ENCODE results near the gene ZDHHC16. TPM values are rescaled to one million over a fixed set of nuclear protein-coding genes. Genes with fewer than 3 reads are reported as not detected.

ZDHHC16 gene
- total RNA-seq, 2 donors from 2014 or later: 31.4 to 57.0 TPM

GRCh38 chr10:97498076-97498840, 52.3 kb downstream of the ZDHHC16 start, which contains the start of gene MMS19:
Gene MMS19 (minus strand): TSS chr10:97498422. CDS start chr10:97498384, 38 bp downstream.
- peak; percentile 99 for DNase-seq
- Histone ChIP-seq H3K4me3 (peak within 1 kb of the TSS; percentile 96), H3K9me3 (no peaks in the 10 kb centered on the region), H3K4me1 (peaks cover 5% of the 10 kb centered on the region), H3K36me3 (no peaks in the 10 kb centered on the region), H3K9ac (ENCODE audit: low read depth in 2 of 2, low read length in 2 of 2) (peak within 1 kb of the TSS; percentile 70 to 96), H3K27me3 (no peaks in the 10 kb centered on the region), H3K27ac (peak within 1 kb of the TSS; percentile 91)
- intact Hi-C loops (cut with DNase I): no loop called here
- no peak for TF ChIP-seq CTCF (IDR thresholded peaks at IDR 0.05)

- no peaks in the 10 kb centered on the region for H3K36me3 ChIP-seq
- H3K27me3 ChIP-seq: no peaks in the 10 kb centered on the region
- H3K4me3 ChIP-seq: peak within 1 kb of the TSS; percentile 96
- DNase-seq: peak; percentile 49
- intact Hi-C loops (cut with DNase I): no loop called here
- peaks cover 5% of the 10 kb centered on the region for H3K4me1 ChIP-seq
- peak within 1 kb of the TSS; percentile 91 for H3K27ac ChIP-seq
- no peaks in the 10 kb centered on the region for H3K9me3 ChIP-seq
- H3K9ac ChIP-seq (ENCODE audit: low read depth in 2 of 2, low read length in 2 of 2): peak within 1 kb of the TSS; percentile 70 to 96
- no peak for TF ChIP-seq CTCF (IDR thresholded peaks at IDR 0.05)
Observed at GRCh38 chr10:97498841-97499560, 53.0 kb downstream of the ZDHHC16 start, which contains the start of gene UBTD1. Gene UBTD1 (plus strand): TSS chr10:97498924. CDS start chr10:97499204, 280 bp downstream.

- peaks cover 5% of the 10 kb centered on the region for H3K4me1 ChIP-seq
- no peaks in the 10 kb centered on the region for H3K27me3 ChIP-seq
- no peaks in the 10 kb centered on the region for H3K9me3 ChIP-seq
- DNase-seq: peak; percentile 65
- peak overlapping the region; percentile 91 for H3K27ac ChIP-seq
- H3K4me3 ChIP-seq: peak overlapping the region; percentile 96
- TF ChIP-seq CTCF (IDR thresholded peaks at IDR 0.05): no peak
- intact Hi-C loops (cut with DNase I): no loop called here
- H3K36me3 ChIP-seq: no peaks in the 10 kb centered on the region
- peak overlapping the region; percentile 67 to 69 for H3K9ac ChIP-seq (ENCODE audit: low read depth in 2 of 2, low read length in 2 of 2)
Observed at GRCh38 chr10:97499561-97500296, 53.8 kb downstream of the ZDHHC16 start.

- H3K36me3 ChIP-seq: no peaks in the 10 kb centered on the region
- H3K27ac ChIP-seq: no peak overlapping the region
- H3K27me3 ChIP-seq: no peaks in the 10 kb centered on the region
- no peak for DNase-seq
- TF ChIP-seq CTCF (IDR thresholded peaks at IDR 0.05): no peak
- H3K4me3 ChIP-seq: no peak overlapping the region
- no peaks in the 10 kb centered on the region for H3K9me3 ChIP-seq
- peak overlapping the region in 1 of 2 donors; percentile 69 for H3K9ac ChIP-seq (ENCODE audit: low read depth in 2 of 2, low read length in 2 of 2)
- intact Hi-C loops (cut with DNase I): no loop called here
- peaks cover 5% of the 10 kb centered on the region for H3K4me1 ChIP-seq
Observed at GRCh38 chr10:97500297-97500575, 54.3 kb downstream of the ZDHHC16 start.

GRCh38 chr10:97502916-97503315, 56.9 kb downstream of the ZDHHC16 start:
- Histone ChIP-seq H3K4me3 (no peak overlapping the region), H3K9me3 (no peaks in the 10 kb centered on the region), H3K9ac (ENCODE audit: low read depth in 2 of 2, low read length in 2 of 2) (no peak overlapping the region), H3K27me3 (no peaks in the 10 kb centered on the region), H3K36me3 (no peaks in the 10 kb centered on the region), H3K27ac (no peak overlapping the region), H3K4me1 (no peaks in the 10 kb centered on the region)
- no peak for TF ChIP-seq CTCF (IDR thresholded peaks at IDR 0.05)
- intact Hi-C loops (cut with DNase I): no loop called here
- DNase-seq: no peak
